ENCODE data around the gene AKR1C2.
"Not testable (repeated sequence)": the region's sequence is repeated elsewhere in the genome, so short reads cannot be mapped to it uniquely, and the experiment has no call there.

AKR1C2 gene

GRCh38 chr10:4990217-4990616 lies 13.4 kb downstream of the AKR1C2 start:
- DNase-seq: no peak

GRCh38 chr10:4988000-4988641 lies 15.5 kb downstream of the AKR1C2 start:
- not testable (repeated sequence) for DNase-seq

GRCh38 chr10:4984971-4985594 lies 18.6 kb downstream of the AKR1C2 start:
- DNase-seq: no peak

- no peak for DNase-seq
These were observed 19.4 kb downstream of the AKR1C2 start for GRCh38 chr10:4984223-4984622.

GRCh38 chr10:4983615-4984216 lies 19.9 kb downstream of the AKR1C2 start:
- DNase-seq: no peak

GRCh38 chr10:4982764-4983226 lies 20.9 kb downstream of the AKR1C2 start:
- DNase-seq: no peak

GRCh38 chr10:4981722-4982471 lies 21.8 kb downstream of the AKR1C2 start:
- no peak for DNase-seq

- no peak for DNase-seq
These were observed 22.9 kb downstream of the AKR1C2 start for GRCh38 chr10:4980793-4981192.

- no peak for DNase-seq
These were observed 24.8 kb downstream of the AKR1C2 start for GRCh38 chr10:4978870-4979269.

GRCh38 chr10:4977025-4977424 lies 26.6 kb downstream of the AKR1C2 start:
- no peak for DNase-seq

- not testable (repeated sequence) for DNase-seq
These were observed 29.3 kb downstream of the AKR1C2 start for GRCh38 chr10:4974400-4974799.

- not testable (repeated sequence) for DNase-seq
These were observed 30.4 kb downstream of the AKR1C2 start for GRCh38 chr10:4973294-4973693.

- not testable (repeated sequence) for DNase-seq
These were observed 31.1 kb downstream of the AKR1C2 start for GRCh38 chr10:4972369-4973142.

- DNase-seq: not testable (repeated sequence)
These were observed 33.3 kb downstream of the AKR1C2 start for GRCh38 chr10:4970362-4970761.

GRCh38 chr10:4969289-4969688 lies 34.4 kb downstream of the AKR1C2 start:
- not testable (repeated sequence) for DNase-seq

- DNase-seq: not testable (repeated sequence)
These were observed 36.5 kb downstream of the AKR1C2 start for GRCh38 chr10:4967189-4967588.

GRCh38 chr10:4965763-4966162 lies 37.9 kb downstream of the AKR1C2 start:
- not testable (repeated sequence) for DNase-seq

- DNase-seq: not testable (repeated sequence)
These were observed 39.9 kb downstream of the AKR1C2 start for GRCh38 chr10:4963815-4964154.

GRCh38 chr10:4962876-4963814 lies 40.5 kb downstream of the AKR1C2 start, which contains the start of gene AKR1C1:
TSS of gene AKR1C1 (plus strand) at chr10:4963415. CDS start at chr10:4963445, 30 bp downstream.
- not testable (repeated sequence) for DNase-seq

GRCh38 chr10:4962308-4962707 lies 41.3 kb downstream of the AKR1C2 start:
- not testable (repeated sequence) for DNase-seq

Measured in nucleus accumbens (tissue), 56 donors.